HepG2 (cell line): Measurements from ENCODE around the gene ITGB5. TPM values are rescaled to one million over a fixed set of nuclear protein-coding genes. Genes with fewer than 3 reads are reported as not detected.

Experiments used
- ATAC-seq: fragments of 200-7000 bp; cut with Tn5 transposase; 3 replicates; pipeline ENCODE4 v1.9.1; 2020; ENCODE audit warnings: mild to moderate bottlenecking, moderate library complexity
- BruUV-seq: library from RNA; stranded (reverse); fragments of 400-500 nt; replicated peaks from 2 replicates; lab custom pipeline; 2021; lab: Mats Ljungman, UMichigan
- CTCF ChIA-PET: fragments of 300-600 bp; formaldehyde crosslinking; extraction: SDS; loops from one replicate; lab custom pipeline; 2021; ENCODE audit warnings: low total read pairs, inconsistent platforms, low intra/inter-chr PET ratio; lab: Yijun Ruan, JAX
- POLR2A ChIA-PET: fragments of 350-600 bp; sonication (Branson Sonifier 250); formaldehyde crosslinking; loops from one replicate; lab custom pipeline; 2020; ENCODE audit warnings: antibody characterized with exemption, inconsistent platforms; lab: Yijun Ruan, JAX
- DNase-seq: peaks from one replicate; pipeline ENCODE4 v3.0.0-alpha.2; 2015; ENCODE audit warnings: low spot score
- FAIRE-seq: peaks from 3 replicates; lab custom pipeline; 2011; peaks lifted over from hg19 to GRCh38; lab: Jason Lieb, UNC
- H2AFZ ChIP-seq: one replicate; pipeline ENCODE4 v1.6.1; 2011; ENCODE audit warnings: low read length, inconsistent platforms
- H3K27ac ChIP-seq: fragments of 300-600 bp; 3 replicates; pipeline ENCODE4 v1.8.0; 2011; ENCODE audit warnings: mixed run types, mild to moderate bottlenecking, mixed read lengths, low read length, inconsistent platforms; ENCODE audit not compliant: insufficient read depth; ENCODE audit errors: extremely low read length
- H3K27me3 ChIP-seq, 2 experiments: fragments of 200-600 bp in 1 of 2; 2 replicates in 1 of 2; 3 replicates in 1 of 2; pipeline versions ENCODE4 v1.6.0 to v1.8.0; 2011; ENCODE audit warnings: low read length in 2 of 2, mild to moderate bottlenecking in 2 of 2, moderate library complexity in 2 of 2, inconsistent platforms in 1 of 2; ENCODE audit not compliant: insufficient read depth in 2 of 2, control insufficient read depth in 1 of 2
- H3K36me3 ChIP-seq, 2 experiments: fragments of 200-600 bp in 1 of 2; replicated peaks in 1 of 2; 2 replicates in 1 of 2; 3 replicates in 1 of 2; pipeline versions ENCODE4 v1.5.1 to v1.8.0; 2011; ENCODE audit warnings: low read length in 2 of 2, inconsistent platforms in 1 of 2; ENCODE audit not compliant: insufficient read depth in 2 of 2, control insufficient read depth in 1 of 2
- H3K4me1 ChIP-seq: 2 replicates; pipeline ENCODE4 v1.5.1; 2012; ENCODE audit warnings: low read length, inconsistent platforms; ENCODE audit not compliant: insufficient read depth
- H3K4me2 ChIP-seq: 2 replicates; pipeline ENCODE4 v1.6.0; 2011; ENCODE audit warnings: low read depth, low read length, inconsistent platforms
- H3K4me3 ChIP-seq, 3 experiments: fragments of 200-600 bp in 1 of 3; sonication (generic), shearing (Covaris generic) in 1 of 3; replicated peaks in 1 of 3; 2 replicates each; pipeline ENCODE4 v1.5.1; 2011 to 2016; ENCODE audit warnings: low read length in 3 of 3, inconsistent platforms in 2 of 3, low read depth in 2 of 3, mild to moderate bottlenecking in 2 of 3, control low read depth in 1 of 3, mixed read lengths in 1 of 3; ENCODE audit not compliant: insufficient read depth in 1 of 3
- H3K79me2 ChIP-seq: one replicate; pipeline ENCODE4 v1.6.1; 2011; ENCODE audit warnings: low read length, inconsistent platforms; ENCODE audit not compliant: insufficient read depth
- H3K9ac ChIP-seq: 2 replicates; pipeline ENCODE4 v1.6.0; 2011; ENCODE audit warnings: mild to moderate bottlenecking, low read depth, low read length, inconsistent platforms; ENCODE audit not compliant: insufficient read depth
- H3K9me3 ChIP-seq: 2 replicates; pipeline ENCODE4 v1.5.1; 2012; ENCODE audit warnings: mild to moderate bottlenecking, low read length
- H4K20me1 ChIP-seq: 2 replicates; pipeline ENCODE4 v1.6.0; 2011; ENCODE audit warnings: inconsistent platforms, mild to moderate bottlenecking, low read length, moderate library complexity; ENCODE audit not compliant: insufficient read depth
- FOXA1 ChIP-seq, 2 experiments: fragments of 450-650 bp in 1 of 2; sonication (generic) in 1 of 2; formaldehyde crosslinking in 1 of 2; IDR thresholded peaks; 2 replicates each; pipeline versions ENCODE4 v1.4.0 to v1.6.1; 2016 to 2020; ENCODE audit warnings: missing genetic modification reagents in 1 of 2
- MTA1 ChIP-seq: sonication (generic); formaldehyde crosslinking; IDR thresholded peaks from 2 replicates; pipeline ENCODE4 v1.4.0; 2020; ENCODE audit warnings: missing genetic modification reagents, mild to moderate bottlenecking, borderline replicate concordance
- TEAD3 ChIP-seq: optimal IDR thresholded peaks from 2 replicates; pipeline ENCODE3; 2016; ENCODE audit warnings: borderline replicate concordance
- ZNF510 ChIP-seq: sonication (generic); formaldehyde crosslinking; IDR thresholded peaks from 2 replicates; pipeline ENCODE4 v1.4.0; 2020; ENCODE audit warnings: low read depth, mild to moderate bottlenecking, missing genetic modification reagents
- ZNF672 ChIP-seq: sonication (generic); formaldehyde crosslinking; IDR thresholded peaks from 2 replicates; pipeline ENCODE4 v1.8.1; 2022; ENCODE audit warnings: missing genetic modification reagents
- WGBS: methylation state at CpG from one replicate; pipeline ENCODE4 v1.1.6; 2017; ENCODE audit warnings: low lambda C conversion rate; 5-methylcytosine and 5-hydroxymethylcytosine counted together
- in situ Hi-C: cut with HindIII; loops from 2 replicates; pipeline ENCODE4 v1.10.0; 2017; ENCODE audit warnings: low pct_unique_long_range_greater_than_20kb; ENCODE audit not compliant: extremely low pct_ligation_motif_present
- intact Hi-C: fragments of 100-400 bp; cut with micrococcal nuclease; formaldehyde crosslinking; loops from one replicate; pipeline ENCODE4 v1.10.0; 2022; ENCODE audit not compliant: unreplicated experiment
- polyA plus RNA-seq, 8 experiments: library from polyadenylated mRNA; depleted of rRNA in 3 of 8; stranded (reverse) in 7 of 8; unstranded in 1 of 8; fragments of >200 nt; fragmentation: Illumina TruSeq in 4 of 8; extraction: Trizol in 4 of 8; gene quantifications; 2 replicates each; pipeline versions ENCODE4 v1.2.1 to v1.2.3, GENCODE V29; 2011 to 2016; ENCODE audit warnings: low read depth in 4 of 8, missing spikeins in 1 of 8, mixed read lengths in 1 of 8; ENCODE audit not compliant: insufficient read depth in 1 of 8
- total RNA-seq, 5 experiments: library from RNA; depleted of rRNA; stranded (reverse); fragments of >200 nt; fragmentation: Illumina TruSeq; extraction: Trizol; gene quantifications; 2 replicates each; pipeline ENCODE4 v1.2.3, GENCODE V29; 2016; ENCODE audit warnings: low read depth in 1 of 5
- TF ChIP-seq, protein P1 (sequence below): sonication (generic); formaldehyde crosslinking; IDR thresholded peaks from 2 replicates; pipeline ENCODE4 v1.8.0; 2022; ENCODE audit warnings: missing genetic modification reagents, low read depth, mild to moderate bottlenecking, borderline replicate concordance
- TF ChIP-seq, protein P2 (sequence below): sonication (generic); formaldehyde crosslinking; IDR thresholded peaks from 2 replicates; pipeline ENCODE4 v1.8.0; 2022; ENCODE audit warnings: mild to moderate bottlenecking, missing genetic modification reagents, borderline replicate concordance

Gene ITGB5
- total and polyA plus RNA-seq, 2 of the 13 experiments (the other 11 are each of a cell fraction or from before 2014, with no cell fraction given) = 74.1 to 343 TPM

- no peak overlapping the region for H3K4me3 ChIP-seq
- no peak overlapping the region for H3K4me2 ChIP-seq
- ATAC-seq (no peak), DNase-seq (no peak), FAIRE-seq (no peak)
- CTCF ChIA-PET = no interaction called here
- no peaks in the 10 kb centered on the region for H4K20me1 ChIP-seq
- no peak overlapping the region for H2AFZ ChIP-seq
- no peaks in the 10 kb centered on the region for H3K27me3 ChIP-seq
- intact Hi-C loops = no loop called here
- in situ Hi-C loops = loop anchor here (25.0 kb wide), 1 partner anchor 387 kb away; no protein-coding TSS in a partner anchor
- no peaks in the 10 kb centered on the region for H3K9me3 ChIP-seq
- H3K9ac ChIP-seq = no peak overlapping the region
- H3K36me3 ChIP-seq = peaks cover 37 to 72% of the 10 kb centered on the region in 2 experiments
- TF ChIP-seq ZNF672 (CRISPR knock-in tag) (no peak), FOXA1 (IDR thresholded peaks at IDR 0.05) (peak; percentile 23; the same call in 1 of the 2 replicates), FOXA1 (CRISPR knock-in tag; IDR thresholded peaks at IDR 0.05) (no peak)
- H3K79me2 ChIP-seq = no peaks in the 10 kb centered on the region
- peaks cover 6% of the 10 kb centered on the region; the same call in 1 of the 2 replicates for H3K4me1 ChIP-seq
- WGBS = 94% methylated on average over 7 of the region's 7 CpGs
- H3K27ac ChIP-seq = no peak overlapping the region
- POLR2A ChIA-PET = no interaction called here
- BruUV-seq = no TSS peak
These were observed 112.2 kb downstream of the ITGB5 start for GRCh38 chr3:124774841-124775402.

GRCh38 chr3:124774327-124774718, 112.8 kb downstream of the ITGB5 start:
- H3K27me3 ChIP-seq = no peaks in the 10 kb centered on the region
- H4K20me1 ChIP-seq = no peaks in the 10 kb centered on the region
- H2AFZ ChIP-seq = no peak overlapping the region
- H3K36me3 ChIP-seq = peaks cover 35 to 77% of the 10 kb centered on the region in 2 experiments
- intact Hi-C loops (no loop called here), in situ Hi-C loops (loop anchor here (25.0 kb wide), 1 partner anchor 388 kb away; no protein-coding TSS in a partner anchor)
- no peak for DNase-seq
- no peak overlapping the region for H3K4me3 ChIP-seq
- CTCF ChIA-PET = no interaction called here
- POLR2A ChIA-PET = no interaction called here
- no peak for FAIRE-seq
- TF ChIP-seq TEAD3 (peak; percentile 95), ZNF510 (no peak), MTA1 (CRISPR knock-in tag) (no peak)
- TF ChIP-seq, protein P1, sequence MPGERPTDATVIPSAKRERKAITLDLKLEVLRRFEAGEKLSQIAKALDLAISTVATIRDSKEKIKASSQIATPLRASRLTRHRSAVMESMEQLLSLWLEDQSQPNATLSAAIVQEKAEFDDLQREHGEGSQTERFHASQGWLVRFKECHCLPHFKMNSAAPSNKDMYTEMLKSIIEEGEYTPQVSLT (CRISPR knock-in tag) = no peak
- TF ChIP-seq, protein P2, sequence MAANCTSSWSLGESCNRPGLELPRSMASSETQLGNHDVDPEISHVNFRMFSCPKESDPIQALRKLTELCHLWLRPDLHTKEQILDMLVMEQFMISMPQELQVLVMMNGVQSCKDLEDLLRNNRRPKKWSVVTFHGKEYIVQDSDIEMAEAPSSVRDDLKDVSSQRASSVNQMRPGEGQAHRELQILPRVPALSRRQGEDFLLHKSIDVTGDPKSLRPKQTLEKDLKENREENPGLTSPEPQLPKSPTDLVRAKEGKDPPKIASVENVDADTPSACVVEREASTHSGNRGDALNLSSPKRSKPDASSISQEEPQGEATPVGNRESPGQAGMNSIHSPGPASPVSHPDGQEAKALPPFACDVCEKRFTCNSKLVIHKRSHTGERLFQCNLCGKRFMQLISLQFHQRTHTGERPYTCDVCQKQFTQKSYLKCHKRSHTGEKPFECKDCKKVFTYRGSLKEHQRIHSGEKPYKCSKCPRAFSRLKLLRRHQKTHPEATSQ (CRISPR knock-in tag) = no peak
- no peak overlapping the region for H3K9ac ChIP-seq
- peaks cover 6% of the 10 kb centered on the region; the same call in 1 of the 2 replicates for H3K4me1 ChIP-seq
- H3K27ac ChIP-seq = no peak overlapping the region
- 89% methylated on average over 5 of the region's 6 CpGs for WGBS
- H3K9me3 ChIP-seq = no peaks in the 10 kb centered on the region
- H3K79me2 ChIP-seq = no peaks in the 10 kb centered on the region
- no TSS peak for BruUV-seq
- H3K4me2 ChIP-seq = no peak overlapping the region
- peak; percentile 20; the same call in 1 of the 3 replicates for ATAC-seq
